K562 (cell line): ENCODE measurements around the gene LHX3.

Experiments
- BDP1 ChIP-seq: IDR thresholded peaks from 3 replicates; pipeline ENCODE4 v1.6.1; 2011; ENCODE audit not compliant: insufficient read length, insufficient read depth
- CXXC5 ChIP-seq: fragments of 250-450 bp; sonication (Bioruptor Pico); IDR thresholded peaks from 2 replicates; pipeline ENCODE4 v1.8.0; 2022; ENCODE audit warnings: inconsistent platforms, mild to moderate bottlenecking, moderate library complexity
- DPF2 ChIP-seq: fragments of 450-650 bp; IDR thresholded peaks from 2 replicates; pipeline ENCODE4 v1.6.1; 2016
- JUN ChIP-seq, 2 experiments: sonication (generic) in 1 of 2; formaldehyde crosslinking in 1 of 2; IDR thresholded peaks; 2 replicates each; pipeline versions ENCODE4 v1.6.1 to v1.8.0; 2012 to 2022; ENCODE audit warnings: borderline replicate concordance in 2 of 2, mild to moderate bottlenecking in 2 of 2, improper control_type of control experiment in 1 of 2, low read depth in 1 of 2, low read length in 1 of 2, missing genetic modification reagents in 1 of 2
- KDM4B ChIP-seq, 2 experiments: fragments of 450-650 bp in 1 of 2; sonication (generic) in 1 of 2; IDR thresholded peaks; 2 replicates each; pipeline ENCODE4 v1.6.1; 2016 to 2017; ENCODE audit warnings: borderline replicate concordance in 2 of 2, antibody characterized with exemption in 1 of 2, low read depth in 1 of 2, mild to moderate bottlenecking in 1 of 2
- MAFG ChIP-seq: fragments of 450-650 bp; conservative IDR thresholded peaks from 2 replicates; pipeline ENCODE4 v1.6.1; 2016; ENCODE audit warnings: missing genetic modification characterization, missing compliant biosample characterization
- SREBF1 ChIP-seq: fragments of 150-350 bp; IDR thresholded peaks from 2 replicates; pipeline ENCODE4 v1.6.1; 2014; ENCODE audit warnings: antibody characterized with exemption, low read depth, low read length, borderline replicate concordance
- TF ChIP-seq, protein P1 (sequence below), 3 experiments: IDR thresholded peaks in 2 of 3; conservative IDR thresholded peaks in 1 of 3; 2 replicates each; pipeline ENCODE4 v1.5.1; 2011 to 2012; ENCODE audit warnings: low read length in 3 of 3, mild to moderate bottlenecking in 3 of 3, control low read depth in 2 of 3, improper control_type of control experiment in 1 of 3, inconsistent platforms in 1 of 3, low read depth in 1 of 3, mixed read lengths in 1 of 3, moderate library complexity in 1 of 3; ENCODE audit not compliant: insufficient read depth in 2 of 3
- TF ChIP-seq, protein P2 (sequence below): fragments of 450-650 bp; IDR thresholded peaks from 2 replicates; pipeline ENCODE4 v1.6.1; 2017; ENCODE audit warnings: antibody characterized with exemption, mild to moderate bottlenecking
- TF ChIP-seq, protein P3 (sequence below), 2 experiments: fragments of 450-650 bp in 1 of 2; sonication (generic) in 1 of 2; formaldehyde crosslinking in 1 of 2; IDR thresholded peaks in 1 of 2; conservative IDR thresholded peaks in 1 of 2; 2 replicates each; pipeline versions ENCODE4 v1.6.1 to v1.8.1; 2016 to 2023; ENCODE audit warnings: mild to moderate bottlenecking in 2 of 2, moderate library complexity in 2 of 2, inconsistent platforms in 1 of 2, missing genetic modification reagents in 1 of 2

DNA sequence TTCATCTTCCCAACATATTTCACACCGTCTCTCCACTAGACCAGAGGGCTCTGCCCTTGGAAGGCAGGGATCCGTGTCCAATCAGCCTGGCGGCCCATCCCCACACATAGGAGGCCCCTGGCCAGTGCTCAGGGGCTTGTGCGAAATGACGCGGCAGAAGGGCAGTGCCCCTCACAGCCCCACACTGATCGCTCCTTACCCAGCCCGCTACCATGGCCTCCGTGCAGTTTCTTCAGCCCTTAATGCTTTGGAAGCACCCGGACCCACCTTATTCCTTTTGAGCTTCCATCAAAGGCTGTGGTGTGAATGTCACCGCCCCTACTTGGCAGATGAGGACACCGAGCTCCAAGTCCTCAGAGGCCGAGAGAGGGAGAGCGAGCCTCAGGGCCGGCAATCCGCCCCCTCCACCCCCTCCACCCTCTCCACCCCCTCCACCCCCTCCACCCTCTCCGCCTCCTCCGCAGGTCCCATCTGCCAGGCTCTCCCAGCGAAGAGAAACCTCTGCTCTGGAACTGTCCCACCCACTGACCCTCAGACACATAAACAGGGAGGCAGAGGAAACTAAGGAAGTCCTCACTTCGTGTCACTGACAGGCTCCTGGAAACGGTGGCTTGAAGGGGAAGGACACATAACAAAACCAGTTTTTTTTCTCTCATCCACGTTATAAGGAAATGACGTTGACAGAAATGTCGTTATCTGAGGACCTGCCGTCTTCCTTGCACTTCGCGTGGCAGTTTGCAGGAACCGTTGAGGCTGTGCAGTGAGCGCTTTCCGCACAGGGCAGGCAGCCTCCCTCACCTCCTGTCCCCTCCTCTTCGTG lies 26.8 kb upstream of the LHX3 start:
- TF ChIP-seq, protein P1, sequence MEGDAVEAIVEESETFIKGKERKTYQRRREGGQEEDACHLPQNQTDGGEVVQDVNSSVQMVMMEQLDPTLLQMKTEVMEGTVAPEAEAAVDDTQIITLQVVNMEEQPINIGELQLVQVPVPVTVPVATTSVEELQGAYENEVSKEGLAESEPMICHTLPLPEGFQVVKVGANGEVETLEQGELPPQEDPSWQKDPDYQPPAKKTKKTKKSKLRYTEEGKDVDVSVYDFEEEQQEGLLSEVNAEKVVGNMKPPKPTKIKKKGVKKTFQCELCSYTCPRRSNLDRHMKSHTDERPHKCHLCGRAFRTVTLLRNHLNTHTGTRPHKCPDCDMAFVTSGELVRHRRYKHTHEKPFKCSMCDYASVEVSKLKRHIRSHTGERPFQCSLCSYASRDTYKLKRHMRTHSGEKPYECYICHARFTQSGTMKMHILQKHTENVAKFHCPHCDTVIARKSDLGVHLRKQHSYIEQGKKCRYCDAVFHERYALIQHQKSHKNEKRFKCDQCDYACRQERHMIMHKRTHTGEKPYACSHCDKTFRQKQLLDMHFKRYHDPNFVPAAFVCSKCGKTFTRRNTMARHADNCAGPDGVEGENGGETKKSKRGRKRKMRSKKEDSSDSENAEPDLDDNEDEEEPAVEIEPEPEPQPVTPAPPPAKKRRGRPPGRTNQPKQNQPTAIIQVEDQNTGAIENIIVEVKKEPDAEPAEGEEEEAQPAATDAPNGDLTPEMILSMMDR (IDR thresholded peaks at IDR 0.05 in 2 of 3, conservative IDR thresholded peaks at IDR 0.05 in 1 of 3; ENCODE audit: insufficient read depth in 2 of 3, low read depth in 1 of 3, low read length in 3 of 3), result no peak
- TF ChIP-seq JUN (IDR thresholded peaks at IDR 0.05; ENCODE audit: borderline replicate concordance, low read depth, low read length), result no peak
- TF ChIP-seq JUN (CRISPR knock-in tag; IDR thresholded peaks at IDR 0.05; ENCODE audit: borderline replicate concordance), result no peak
- TF ChIP-seq, protein P2, sequence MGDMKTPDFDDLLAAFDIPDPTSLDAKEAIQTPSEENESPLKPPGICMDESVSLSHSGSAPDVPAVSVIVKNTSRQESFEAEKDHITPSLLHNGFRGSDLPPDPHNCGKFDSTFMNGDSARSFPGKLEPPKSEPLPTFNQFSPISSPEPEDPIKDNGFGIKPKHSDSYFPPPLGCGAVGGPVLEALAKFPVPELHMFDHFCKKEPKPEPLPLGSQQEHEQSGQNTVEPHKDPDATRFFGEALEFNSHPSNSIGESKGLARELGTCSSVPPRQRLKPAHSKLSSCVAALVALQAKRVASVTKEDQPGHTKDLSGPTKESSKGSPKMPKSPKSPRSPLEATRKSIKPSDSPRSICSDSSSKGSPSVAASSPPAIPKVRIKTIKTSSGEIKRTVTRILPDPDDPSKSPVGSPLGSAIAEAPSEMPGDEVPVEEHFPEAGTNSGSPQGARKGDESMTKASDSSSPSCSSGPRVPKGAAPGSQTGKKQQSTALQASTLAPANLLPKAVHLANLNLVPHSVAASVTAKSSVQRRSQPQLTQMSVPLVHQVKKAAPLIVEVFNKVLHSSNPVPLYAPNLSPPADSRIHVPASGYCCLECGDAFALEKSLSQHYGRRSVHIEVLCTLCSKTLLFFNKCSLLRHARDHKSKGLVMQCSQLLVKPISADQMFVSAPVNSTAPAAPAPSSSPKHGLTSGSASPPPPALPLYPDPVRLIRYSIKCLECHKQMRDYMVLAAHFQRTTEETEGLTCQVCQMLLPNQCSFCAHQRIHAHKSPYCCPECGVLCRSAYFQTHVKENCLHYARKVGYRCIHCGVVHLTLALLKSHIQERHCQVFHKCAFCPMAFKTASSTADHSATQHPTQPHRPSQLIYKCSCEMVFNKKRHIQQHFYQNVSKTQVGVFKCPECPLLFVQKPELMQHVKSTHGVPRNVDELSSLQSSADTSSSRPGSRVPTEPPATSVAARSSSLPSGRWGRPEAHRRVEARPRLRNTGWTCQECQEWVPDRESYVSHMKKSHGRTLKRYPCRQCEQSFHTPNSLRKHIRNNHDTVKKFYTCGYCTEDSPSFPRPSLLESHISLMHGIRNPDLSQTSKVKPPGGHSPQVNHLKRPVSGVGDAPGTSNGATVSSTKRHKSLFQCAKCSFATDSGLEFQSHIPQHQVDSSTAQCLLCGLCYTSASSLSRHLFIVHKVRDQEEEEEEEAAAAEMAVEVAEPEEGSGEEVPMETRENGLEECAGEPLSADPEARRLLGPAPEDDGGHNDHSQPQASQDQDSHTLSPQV, result peak; percentile 80
- peak; percentile 40; the same call in 1 of the 2 replicates for TF ChIP-seq DPF2
- TF ChIP-seq BDP1, result no peak
- TF ChIP-seq KDM4B (IDR thresholded peaks at IDR 0.05; ENCODE audit: borderline replicate concordance in 2 of 2, low read depth in 1 of 2), result no peak
- peak; percentile 52; the same call in 1 of the 2 replicates for TF ChIP-seq CXXC5 (CRISPR knock-in tag)
- TF ChIP-seq, protein P3, sequence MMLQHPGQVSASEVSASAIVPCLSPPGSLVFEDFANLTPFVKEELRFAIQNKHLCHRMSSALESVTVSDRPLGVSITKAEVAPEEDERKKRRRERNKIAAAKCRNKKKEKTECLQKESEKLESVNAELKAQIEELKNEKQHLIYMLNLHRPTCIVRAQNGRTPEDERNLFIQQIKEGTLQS (IDR thresholded peaks at IDR 0.05), result no peak
- TF ChIP-seq, protein P3 (CRISPR knock-in tag; conservative IDR thresholded peaks at IDR 0.05), result no peak
- TF ChIP-seq MAFG (tag), result no peak; the same call in 1 of the 2 replicates
- TF ChIP-seq SREBF1, result no peak
